Lung microvascular endothelial cell (primary cell): ENCODE data around the gene C11orf24. TPM values are rescaled to one million over a fixed set of nuclear protein-coding genes. Genes with fewer than 3 reads are reported as not detected.
"Not testable (repeated sequence)": the region's sequence is repeated elsewhere in the genome, so short reads cannot be mapped to it uniquely, and the experiment has no call there.

ENCODE experiments used
- DNase-seq, 2 donors: peaks; one replicate each; pipeline versions ENCODE4 v3.0.0 to v3.0.0-alpha.2; 2010; ENCODE audit warnings: low read depth in 2 of 2
- total RNA-seq: library from RNA; depleted of rRNA; stranded (reverse); fragments of >200 nt; gene quantifications from 2 replicates; pipeline ENCODE4 v1.2.1, GENCODE V29; 2014

C11orf24 gene
- total RNA-seq, 1 donor from 2014 or later = 5.0 TPM

DNA sequence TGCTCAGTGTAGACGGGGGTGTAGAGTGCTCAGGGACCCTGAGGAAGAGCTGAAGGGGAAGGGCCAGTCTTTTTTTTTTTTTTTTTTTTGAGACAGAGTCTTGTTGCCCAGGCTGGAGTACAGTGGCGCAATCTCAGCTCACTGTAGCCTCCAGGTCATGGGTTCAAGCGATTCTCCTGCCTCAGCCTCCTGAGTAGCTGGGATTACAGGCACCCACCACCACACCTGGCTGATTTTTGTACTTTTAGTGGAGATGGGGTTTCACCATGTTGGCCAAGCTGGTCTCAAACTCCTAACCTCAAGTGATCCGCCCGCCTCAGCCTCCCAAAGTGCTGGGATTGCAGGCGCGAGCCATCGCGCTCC, 27.7 kb upstream of the C11orf24 start:
- DNase-seq = not testable (repeated sequence)

DNA sequence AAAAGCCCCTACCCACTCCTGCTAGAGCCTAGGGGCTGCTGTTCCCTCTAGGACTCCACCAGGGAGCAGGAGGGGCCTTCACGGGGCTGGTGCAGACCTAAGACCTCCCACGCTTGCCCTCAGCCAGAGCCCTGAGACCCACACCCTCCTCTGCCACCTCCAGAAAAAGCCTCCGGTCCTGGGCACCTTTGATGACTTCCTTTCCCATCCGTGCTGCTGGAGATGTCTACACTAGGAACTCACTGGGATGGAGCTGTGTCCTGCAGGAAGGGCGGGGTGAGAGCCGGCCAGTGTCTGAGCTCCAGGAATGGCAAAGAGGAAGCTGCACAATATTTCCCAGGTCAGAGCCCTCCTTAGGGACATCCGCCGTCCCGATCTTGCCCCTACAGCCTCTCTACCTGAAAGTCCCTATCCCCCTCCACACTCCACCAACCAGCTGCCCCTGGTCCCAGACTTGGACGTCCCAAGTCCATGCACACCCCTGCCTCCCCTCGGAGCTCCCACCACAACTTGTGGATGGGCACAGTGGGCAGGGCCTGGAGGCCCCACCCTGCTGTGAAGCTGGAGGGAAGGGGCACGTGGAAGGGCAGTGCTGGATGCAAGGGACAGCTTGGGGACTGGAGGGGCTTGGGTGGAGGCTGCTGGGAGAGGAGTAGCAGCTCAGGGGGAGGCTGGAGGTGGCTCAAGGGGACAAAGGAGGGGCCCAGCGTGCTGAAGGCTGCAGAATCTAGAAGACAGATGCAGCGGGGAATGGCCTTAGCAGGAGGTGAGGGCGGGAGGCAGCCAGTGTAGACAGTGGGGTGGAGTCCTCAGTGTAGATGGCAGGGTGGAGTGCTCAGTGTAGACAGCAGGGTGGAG, 27.1 kb upstream of the C11orf24 start:
- DNase-seq = no peak

DNA sequence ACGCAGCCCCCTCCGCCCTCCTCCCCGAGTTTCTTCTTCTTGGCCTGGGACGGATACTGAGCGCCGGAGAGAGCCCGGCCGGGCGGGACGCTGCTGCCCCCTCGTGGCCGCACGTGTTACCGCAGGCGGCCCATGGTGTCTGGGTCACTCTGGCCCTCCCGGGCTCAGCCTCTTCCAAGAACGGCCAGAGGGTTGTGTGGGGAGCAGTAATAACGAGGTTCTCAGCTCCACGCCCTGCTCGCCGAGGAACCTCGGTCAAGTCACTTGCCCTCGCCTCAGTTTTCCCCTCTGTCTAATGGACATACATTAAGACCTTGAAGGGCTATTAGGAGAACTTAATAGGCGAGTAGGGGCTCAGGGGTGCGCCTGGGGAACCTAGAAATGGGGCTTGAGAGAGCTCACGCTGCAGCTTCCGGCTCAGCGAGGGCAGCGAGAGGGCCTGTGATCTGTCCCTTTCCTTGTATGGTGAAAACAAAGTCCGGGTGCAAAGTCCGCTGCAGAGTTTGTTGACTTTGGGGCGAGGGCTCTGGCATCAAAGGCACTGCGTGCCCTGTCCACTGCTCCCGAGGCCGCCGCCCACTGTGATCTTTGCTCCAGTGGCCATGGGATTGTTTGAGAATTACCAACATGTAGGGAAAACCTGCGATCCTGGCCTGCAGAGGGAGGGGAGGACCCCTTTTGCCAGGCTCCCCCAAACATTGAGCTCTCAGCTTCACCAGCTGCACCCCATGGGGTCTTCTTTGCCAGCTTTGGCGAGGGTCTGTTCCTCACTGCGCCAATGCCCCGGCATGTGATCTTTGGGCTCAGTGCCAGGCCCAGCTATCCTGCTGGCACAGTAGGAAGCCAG, 26.3 kb upstream of the C11orf24 start:
- peak; percentile 64 to 67 for DNase-seq

DNA sequence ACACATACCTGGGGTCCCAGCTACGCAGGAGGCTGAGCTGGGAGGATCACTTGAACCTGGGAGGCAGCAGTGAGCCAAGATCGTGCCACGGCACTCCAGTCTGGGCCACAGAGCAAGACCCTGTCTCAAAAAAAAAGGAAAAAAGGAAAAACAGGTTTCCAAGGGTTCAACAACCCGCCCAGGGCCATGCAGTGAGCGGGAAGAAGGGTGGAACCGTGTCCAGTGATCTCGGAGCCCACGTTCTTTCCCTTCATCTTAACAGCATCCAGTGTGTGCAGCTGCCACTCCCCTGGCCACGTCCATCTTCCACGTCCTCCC, 25.7 kb upstream of the C11orf24 start:
- no peak for DNase-seq

DNA sequence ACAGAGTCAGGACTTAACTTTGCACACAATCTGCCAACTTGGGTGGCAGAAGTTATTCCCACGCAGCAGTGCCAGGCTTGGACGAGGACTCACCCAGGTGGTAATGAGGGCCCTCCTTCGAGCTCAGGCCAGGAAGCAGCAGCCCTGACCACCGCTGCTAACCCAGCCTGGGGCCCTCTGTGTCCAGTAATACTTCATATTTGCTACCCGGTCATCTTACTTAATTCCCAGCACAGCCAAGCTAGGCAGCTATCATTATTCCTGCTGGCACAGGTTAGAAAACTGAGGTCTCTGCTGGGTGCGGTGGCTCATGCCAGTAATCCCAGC, 25.2 kb upstream of the C11orf24 start:
- no peak for DNase-seq

DNA sequence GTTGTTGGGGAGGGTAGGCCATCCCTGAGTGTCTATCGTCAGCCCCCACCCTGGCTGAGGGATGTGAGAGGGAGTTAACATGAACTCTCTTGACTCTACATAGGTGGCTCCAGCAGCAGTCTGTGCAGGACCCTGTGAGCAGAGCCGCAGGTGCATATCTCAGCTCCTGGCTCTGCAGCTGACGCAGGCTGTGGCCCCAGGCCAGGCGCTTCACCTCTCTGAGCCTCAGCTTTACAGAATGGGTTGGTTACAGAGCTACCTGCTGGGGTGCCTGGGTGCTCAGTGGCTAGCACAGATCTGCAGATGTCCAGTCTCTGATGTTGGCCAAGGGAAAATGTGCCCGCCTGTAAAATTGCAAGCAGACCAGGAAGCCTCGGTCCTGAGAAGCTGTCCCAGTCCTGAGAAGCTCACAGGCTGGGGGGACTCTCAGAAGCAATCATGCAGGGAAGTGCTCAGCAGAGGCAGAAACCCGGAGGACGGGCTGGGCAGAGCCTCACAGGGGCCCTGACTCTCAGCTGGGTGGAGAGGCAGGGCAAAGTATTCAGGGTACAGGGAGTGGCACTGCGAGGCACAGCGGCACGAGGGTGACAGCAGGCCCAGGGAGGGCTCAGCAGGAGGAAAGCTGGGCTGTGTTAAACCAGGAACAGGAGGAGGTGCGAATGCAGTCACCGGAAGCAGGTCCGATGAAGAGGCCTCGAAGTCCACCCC, 24.7 kb upstream of the C11orf24 start:
- no peak for DNase-seq

DNA sequence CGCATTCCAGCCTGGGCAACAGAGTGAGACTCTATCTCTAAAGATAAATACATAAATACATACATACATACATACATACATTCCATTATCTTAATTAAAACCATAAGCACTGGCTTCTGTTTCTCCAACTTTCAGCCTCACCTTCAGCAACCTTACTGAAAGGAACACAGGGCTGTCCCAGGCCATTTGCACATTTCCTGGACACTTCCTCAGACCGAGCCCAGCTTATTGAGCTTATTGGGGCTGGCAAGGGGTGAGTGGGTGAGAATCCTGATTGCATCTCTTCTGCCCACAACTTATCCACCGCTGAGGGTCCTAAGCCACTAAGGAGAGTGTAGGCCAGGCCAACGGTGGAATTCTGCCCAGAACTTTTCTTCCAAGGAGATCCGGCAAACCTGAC, 24.2 kb upstream of the C11orf24 start:
- DNase-seq = no peak

DNA sequence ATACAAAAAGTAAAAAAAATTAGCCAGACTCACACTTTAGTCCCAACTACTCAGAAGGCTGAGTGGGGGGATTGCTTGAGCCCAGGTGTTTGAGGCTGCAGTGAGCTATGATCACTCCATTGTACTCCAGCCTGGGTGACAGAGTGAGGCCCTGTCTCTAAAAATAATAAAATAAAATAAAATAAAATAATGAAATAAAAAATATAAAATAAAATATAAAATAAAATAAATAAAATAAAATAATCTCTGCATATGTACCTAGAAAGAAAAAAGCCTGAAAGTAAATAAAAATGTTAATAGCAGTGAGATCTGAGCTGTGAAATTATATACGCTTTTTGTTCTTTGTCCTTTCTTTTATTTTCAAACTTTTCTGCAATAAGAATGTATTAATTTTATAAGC, 23.5 kb upstream of the C11orf24 start:
- no peak for DNase-seq

DNA sequence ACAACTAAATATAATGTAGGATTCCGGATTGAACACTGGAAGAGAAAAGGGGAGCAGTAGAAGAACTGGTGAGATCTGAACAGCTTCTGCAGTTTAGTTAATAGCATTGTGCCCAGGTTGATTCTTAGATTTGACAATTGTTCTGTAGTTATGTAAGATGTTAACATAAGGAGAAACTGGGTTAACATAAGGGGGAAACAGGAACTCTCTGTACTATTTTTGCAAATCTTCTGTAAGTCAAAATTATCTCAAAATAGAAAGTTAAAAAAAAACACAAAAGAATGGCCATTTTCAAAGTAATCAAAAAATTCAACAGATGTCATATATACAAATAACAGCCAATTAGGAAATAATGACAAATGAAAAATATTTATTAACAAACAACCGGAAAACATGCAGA, 21.9 kb upstream of the C11orf24 start:
- no peak for DNase-seq

DNA sequence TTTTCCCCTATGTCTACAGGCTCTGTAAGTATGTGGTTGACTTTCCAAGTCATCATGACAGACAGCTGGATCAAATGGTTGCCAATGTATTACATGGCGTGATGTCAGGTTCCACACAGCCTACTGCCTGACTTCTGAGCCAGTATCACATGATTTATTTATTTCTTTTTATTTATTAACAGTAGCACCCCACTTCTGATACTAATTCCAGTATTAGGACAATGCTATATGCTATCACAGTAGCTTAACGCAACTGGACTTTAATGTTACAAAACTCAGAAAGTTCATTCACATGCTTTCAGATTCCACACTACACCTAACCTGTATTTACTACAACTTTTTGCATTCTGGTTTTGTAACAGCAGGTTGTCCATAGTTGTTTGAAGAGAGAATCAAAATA, 17.7 kb upstream of the C11orf24 start:
- no peak for DNase-seq

DNA sequence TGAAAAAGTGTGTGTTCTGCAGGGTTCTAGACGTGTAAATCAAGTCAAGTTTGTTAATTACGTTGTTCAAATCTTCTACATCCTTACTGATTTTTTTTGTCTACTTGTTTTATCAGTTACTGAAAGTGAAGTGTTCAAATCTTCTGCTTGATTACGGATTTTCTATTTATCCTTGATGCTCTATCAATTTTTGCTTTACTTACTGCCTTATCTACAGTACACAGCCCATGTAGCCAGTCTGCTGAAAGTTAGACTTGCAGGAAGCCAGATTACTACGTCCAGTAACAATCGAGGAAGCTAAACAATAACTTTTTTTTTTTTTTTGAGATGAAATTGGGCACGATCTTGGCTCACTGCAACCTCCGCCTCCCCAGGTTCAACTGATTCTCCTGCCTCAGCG, 15.6 kb upstream of the C11orf24 start:
- peak in 1 of 2 donors; percentile 20 for DNase-seq

DNA sequence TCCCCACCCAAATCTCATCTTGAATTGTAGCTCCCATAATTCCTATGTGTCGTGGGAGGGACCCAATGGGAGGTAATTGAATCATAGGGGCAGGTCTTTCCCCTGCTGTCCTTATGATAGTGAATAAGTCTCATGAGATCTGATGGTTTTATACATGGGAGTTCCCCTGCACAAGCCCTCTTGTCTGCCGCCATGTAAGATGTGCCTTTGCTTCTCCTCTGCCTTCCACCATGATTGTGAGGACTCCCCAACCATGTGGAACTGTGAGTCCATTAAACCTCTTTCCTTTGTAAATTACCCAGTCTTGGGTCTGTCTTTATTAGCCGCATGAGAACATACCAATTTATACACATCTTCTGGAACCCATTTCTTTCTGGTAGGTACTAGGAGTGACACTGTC, 12.8 kb upstream of the C11orf24 start:
- not testable (repeated sequence) for DNase-seq

DNA sequence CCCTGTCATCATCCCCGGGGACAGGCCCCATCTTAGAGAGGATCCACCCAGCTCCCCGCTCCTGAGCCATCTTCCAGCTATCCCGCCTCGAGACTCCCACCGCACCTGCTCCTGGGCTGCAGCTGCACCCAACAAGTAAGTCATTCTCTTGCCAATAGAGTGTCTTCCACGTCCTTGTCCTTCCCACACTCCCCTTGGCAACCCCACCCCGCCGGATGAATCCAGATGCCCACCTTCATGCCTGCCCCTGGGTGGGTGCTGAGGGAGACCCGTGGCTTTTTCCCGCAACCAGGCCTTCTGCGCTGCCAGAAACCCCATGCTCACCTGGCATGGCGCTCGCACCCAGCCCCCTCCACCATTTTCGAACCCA, 11.1 kb upstream of the C11orf24 start:
- no peak for DNase-seq

DNA sequence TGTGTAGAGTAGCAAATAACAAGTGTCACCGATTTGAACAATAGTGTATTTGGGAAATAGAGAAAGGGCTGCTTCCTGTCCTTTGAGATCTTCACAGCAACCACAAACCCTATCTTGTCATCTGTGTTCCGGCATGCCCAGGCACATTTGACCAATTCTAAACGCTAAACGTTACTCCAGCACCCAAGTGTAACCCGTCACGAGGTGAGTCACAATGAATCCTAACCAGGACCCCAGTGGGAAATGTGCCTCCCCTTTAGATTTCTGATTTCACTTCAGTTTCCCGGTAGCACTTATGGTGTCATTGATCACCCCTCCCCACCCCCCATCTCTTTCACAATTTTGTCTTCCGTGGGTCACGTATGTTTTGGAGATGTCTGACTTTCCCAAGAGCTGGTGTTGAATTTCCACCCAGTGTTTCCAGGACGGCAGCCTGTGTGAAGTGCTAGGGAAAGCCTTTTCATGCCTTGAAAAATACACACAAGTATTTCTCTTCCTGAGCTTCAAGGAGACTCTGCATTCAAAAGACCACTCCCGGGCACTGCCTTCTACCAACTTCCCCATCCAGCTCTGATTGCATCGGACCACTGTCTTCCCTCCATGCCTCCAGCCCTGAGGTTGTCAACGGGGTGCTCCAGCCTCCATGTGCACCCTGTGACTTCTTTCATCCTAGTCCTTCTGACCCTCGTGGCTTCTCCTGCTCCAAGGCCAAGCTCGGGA, 10.5 kb upstream of the C11orf24 start:
- DNase-seq = peak in 1 of 2 donors; percentile 37

DNA sequence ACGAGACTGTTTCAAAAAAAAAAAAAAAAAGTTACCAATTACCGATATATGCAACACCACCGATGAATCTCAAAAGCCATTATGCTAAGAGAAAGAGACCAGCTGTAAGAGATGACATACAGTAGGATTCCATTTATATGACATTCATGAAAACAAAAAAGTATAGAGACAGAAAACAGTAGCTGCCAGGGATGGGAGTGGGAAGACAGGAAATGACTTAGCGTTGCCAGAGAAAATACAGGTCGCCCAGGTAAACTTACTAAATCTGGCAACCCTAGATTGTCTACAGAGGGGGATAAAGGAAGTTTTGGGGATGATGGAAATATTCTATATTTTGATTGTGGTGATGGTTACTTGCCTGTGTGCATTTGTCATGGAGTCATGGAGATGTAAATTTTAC, 7.9 kb upstream of the C11orf24 start:
- DNase-seq = peak in 1 of 2 donors; percentile 54

DNA sequence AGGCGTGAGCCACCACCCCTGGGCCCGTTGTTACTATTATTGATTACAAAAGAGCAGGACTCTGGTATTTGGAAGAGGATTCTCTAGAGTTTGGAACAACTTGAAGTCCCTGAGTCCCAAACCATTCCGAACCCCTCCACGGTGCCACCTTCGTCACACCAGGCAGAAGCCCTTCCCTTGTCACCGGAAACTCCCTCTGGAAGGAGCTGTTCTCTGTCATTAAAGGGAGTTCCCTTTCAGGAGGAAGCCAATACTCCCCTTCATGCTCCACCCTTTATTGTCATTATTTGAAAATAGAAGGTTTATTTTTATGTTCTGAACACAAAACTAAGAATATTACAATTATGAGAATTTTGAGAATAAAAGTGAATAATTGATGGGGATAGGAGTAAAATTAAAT, 5.1 kb upstream of the C11orf24 start:
- no peak for DNase-seq

DNA sequence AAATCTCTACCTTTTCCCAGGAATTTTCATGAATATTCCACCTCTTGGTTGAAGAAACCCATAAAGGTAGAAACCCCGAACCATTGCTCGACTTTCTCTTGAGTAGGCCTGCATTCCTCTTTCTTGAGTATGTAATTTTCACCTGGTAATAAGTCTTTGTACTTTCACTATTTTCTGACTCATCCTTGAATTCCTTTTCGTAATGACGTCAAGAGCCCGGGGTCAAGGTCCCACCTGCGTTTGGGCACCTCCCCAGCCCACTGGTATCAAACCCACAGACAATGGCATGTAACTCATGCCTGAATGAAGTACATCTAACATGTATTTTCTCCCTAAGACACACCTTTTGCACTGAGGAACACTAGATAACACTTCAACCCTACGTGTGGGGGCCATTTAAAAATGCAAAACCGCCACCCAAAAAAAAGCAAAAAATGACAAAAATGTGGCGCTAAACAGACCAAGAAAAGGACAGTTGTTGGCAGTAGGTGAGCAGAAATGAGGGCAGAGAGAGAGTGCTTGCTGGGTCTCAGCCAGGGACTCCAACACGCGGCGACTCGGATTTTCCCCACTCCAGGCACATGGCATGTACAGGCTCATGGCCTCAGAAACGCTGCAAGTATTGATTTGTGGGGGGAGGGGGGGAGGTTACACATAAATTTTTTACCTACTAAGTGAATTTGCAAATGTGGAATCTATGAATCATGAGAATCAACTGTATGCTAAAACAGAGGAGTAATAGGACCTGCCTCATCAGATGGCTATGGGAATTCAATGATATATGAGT, 4.1 kb upstream of the C11orf24 start:
- DNase-seq = no peak

DNA sequence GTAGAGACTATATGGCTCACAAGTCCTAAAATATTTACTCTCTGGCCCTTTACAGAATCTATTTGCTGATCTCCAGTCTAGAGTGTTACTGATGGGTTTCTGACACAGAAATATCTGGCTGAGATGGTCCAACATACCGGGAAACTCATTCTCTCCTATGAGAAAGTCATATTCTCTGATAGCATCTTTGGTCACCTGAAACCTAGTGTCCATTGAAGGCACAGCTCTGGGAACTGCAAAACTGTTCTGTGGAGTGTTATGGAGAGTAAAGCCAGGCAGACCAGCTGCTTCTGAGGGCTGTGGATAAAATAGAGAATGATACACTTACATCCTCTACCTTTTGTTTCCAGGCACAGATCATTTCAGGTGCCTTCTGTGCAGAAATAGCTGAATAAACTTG, 2.5 kb upstream of the C11orf24 start:
- no peak for DNase-seq

DNA sequence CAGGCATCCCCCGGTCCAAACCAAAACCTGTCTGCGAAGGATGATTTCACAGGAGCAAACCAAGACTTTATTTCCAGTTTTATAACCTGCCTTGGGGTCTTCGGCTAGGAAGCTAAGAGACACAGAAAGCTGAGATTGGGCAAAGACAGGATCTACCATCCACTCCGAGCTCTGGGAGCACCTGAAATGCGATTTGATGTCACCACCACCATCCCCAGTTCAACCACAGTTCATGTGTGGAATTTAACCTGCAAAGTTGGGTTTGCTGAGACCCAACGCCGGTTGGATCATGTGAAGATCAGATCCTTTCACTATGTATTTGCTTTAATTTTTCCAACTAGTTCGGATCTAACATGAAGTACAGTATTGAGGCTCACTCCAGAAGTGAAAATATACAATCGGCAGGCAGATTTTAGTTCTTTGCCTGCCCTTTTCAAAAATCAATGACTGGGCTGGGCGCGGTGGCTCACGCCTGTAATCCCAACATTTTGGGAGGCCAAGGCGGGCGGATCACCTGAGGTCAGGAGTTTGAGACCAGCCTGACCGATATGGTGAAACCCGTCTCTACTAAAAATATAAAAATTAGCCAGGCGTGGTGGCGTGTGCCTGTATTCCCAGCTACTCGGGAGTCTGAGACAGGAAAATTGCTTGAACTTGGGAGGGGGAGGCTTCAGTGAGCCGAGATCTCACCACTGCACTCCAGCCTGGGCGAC, 1.4 kb upstream of the C11orf24 start:
- no peak for DNase-seq

DNA sequence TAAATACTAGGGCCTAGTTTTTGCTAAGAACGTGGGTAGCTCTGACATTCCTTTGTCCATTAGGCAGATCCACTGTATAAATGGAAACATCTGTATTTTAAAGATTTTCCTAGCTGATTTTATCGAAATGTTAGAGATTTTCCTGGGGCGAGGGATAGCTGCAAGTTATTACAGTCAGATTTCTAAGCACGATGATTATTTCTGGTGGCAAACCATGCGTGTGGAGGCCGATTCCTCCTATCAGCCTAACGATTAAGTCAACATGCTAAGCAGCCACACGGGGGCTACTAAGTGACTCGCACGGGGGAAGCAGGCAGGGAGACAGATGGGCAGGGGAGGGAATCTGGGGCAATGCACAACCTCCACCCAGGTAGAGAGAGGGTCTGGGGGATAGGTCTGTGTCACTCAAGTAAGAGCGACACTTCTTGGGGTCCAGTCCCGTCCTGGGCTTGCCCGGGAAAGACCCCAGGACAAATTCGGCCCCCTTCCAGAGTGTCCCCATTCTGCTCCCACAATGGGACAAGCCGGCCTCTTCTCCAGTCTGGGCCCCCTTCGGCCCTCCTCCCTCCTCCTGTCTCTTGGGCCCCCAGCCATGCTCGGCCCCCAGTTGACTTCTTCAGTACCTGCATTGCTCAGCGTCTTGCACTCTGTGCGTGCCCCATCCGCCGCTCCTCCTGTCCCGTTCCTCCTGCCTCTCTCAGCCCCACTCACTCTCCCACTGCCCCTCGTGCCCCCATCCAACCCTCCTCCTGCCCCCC, 571 bp downstream of the C11orf24 start:
- DNase-seq = peak; percentile 80 to 83
